CD4-positive, alpha-beta T cell (primary cell): ENCODE results near the gene ACP4. TPM values are rescaled to one million over a fixed set of nuclear protein-coding genes. Genes with fewer than 3 reads are reported as not detected.

Experiments used
- ATAC-seq: fragments of 200-7000 bp; cut with Tn5 transposase; one replicate; pipeline ENCODE4 v1.10.0; 2022; ENCODE audit warnings: mild to moderate bottlenecking; ENCODE audit not compliant: poor library complexity
- CTCF ChIA-PET: fragments of 350-600 bp; sonication (Branson Sonifier 250); formaldehyde crosslinking; loops from one replicate; lab custom pipeline; 2021; ENCODE audit warnings: antibody characterized with exemption, inconsistent platforms; lab: Charles Lee
- POLR2A ChIA-PET: fragments of 350-600 bp; sonication (Branson Sonifier 250); formaldehyde crosslinking; loops from one replicate; lab custom pipeline; 2021; ENCODE audit warnings: antibody characterized with exemption, inconsistent platforms; lab: Charles Lee
- DNase-seq, 14 experiments: peaks; one replicate each; pipeline ENCODE4 v3.0.0-alpha.2; 2013 to 2020; ENCODE audit warnings: mixed read lengths in 2 of 14
- H3K27ac ChIP-seq, 2 donors: one replicate each; pipeline versions ENCODE4 v1.5.1 to v1.7.0; 2013; ENCODE audit warnings: low read length in 2 of 2, low read depth in 1 of 2, mild to moderate bottlenecking in 1 of 2
- H3K27me3 ChIP-seq, 2 experiments: 1 replicate in 1 of 2; 2 replicates in 1 of 2; pipeline versions ENCODE4 v1.6.1 to v1.7.0; 2013; ENCODE audit warnings: low read length in 2 of 2, control low read depth in 1 of 2, mild to moderate bottlenecking in 1 of 2, moderate library complexity in 1 of 2; ENCODE audit not compliant: insufficient read depth in 2 of 2, control insufficient read depth in 1 of 2
- H3K36me3 ChIP-seq: one replicate; pipeline ENCODE4 v1.6.1; 2013; ENCODE audit warnings: low read length, control low read depth; ENCODE audit not compliant: insufficient read depth
- H3K4me1 ChIP-seq: one replicate; pipeline ENCODE4 v1.6.1; 2013; ENCODE audit warnings: low read length, control low read depth; ENCODE audit not compliant: insufficient read depth
- H3K4me3 ChIP-seq: one replicate; pipeline ENCODE4 v1.5.1; 2013; ENCODE audit warnings: mild to moderate bottlenecking, low read length, moderate library complexity
- H3K9me3 ChIP-seq, 2 experiments: 1 replicate in 1 of 2; 2 replicates in 1 of 2; pipeline versions ENCODE4 v1.6.1 to v1.7.0; 2013; ENCODE audit warnings: low read length in 2 of 2, mild to moderate bottlenecking in 2 of 2, control low read depth in 1 of 2, moderate library complexity in 1 of 2; ENCODE audit not compliant: control insufficient read depth in 1 of 2, insufficient read depth in 1 of 2
- H3K27ac Mint-ChIP-seq: one replicate; pipeline ENCODE4 v1.8.0; 2020; ENCODE audit warnings: mixed read lengths
- H3K27me3 Mint-ChIP-seq: one replicate; pipeline ENCODE4 v1.8.0; 2021; ENCODE audit warnings: mixed read lengths
- H3K36me3 Mint-ChIP-seq: one replicate; pipeline ENCODE4 v1.8.0; 2021; ENCODE audit warnings: low read depth, mixed read lengths
- H3K4me1 Mint-ChIP-seq: one replicate; pipeline ENCODE4 v1.8.0; 2021; ENCODE audit warnings: low read depth, mixed read lengths
- H3K4me3 Mint-ChIP-seq: one replicate; pipeline ENCODE4 v1.8.0; 2020; ENCODE audit warnings: mild to moderate bottlenecking, mixed read lengths
- H3K9me3 Mint-ChIP-seq: one replicate; pipeline ENCODE4 v1.8.0; 2020; ENCODE audit warnings: mixed read lengths
- intact Hi-C, 2 experiments: fragments of 100-400 bp; cut with DNase I in 1 of 2; cut with micrococcal nuclease in 1 of 2; formaldehyde crosslinking; loops; one replicate each; pipeline versions ENCODE4 v1.15.1 to v1.9.0; 2023 to 2025; cut with DNase I, micrococcal nuclease
- total RNA-seq, 174 experiments: library from RNA in 2 of 174; stranded (reverse) in 2 of 174; gene quantifications; one replicate each; pipeline ENCODE4 v1.2.3 and lab custom pipeline; 2021 to 2026
- TF ChIP-seq, protein P1 (sequence below): fragments of 200-600 bp; IDR thresholded peaks from one replicate; pipeline ENCODE4 v1.8.0; 2022; ENCODE audit warnings: antibody characterized with exemption, mild to moderate bottlenecking

ACP4 gene
- total RNA-seq, 2 experiments from 2014 or later = not detected

DNA sequence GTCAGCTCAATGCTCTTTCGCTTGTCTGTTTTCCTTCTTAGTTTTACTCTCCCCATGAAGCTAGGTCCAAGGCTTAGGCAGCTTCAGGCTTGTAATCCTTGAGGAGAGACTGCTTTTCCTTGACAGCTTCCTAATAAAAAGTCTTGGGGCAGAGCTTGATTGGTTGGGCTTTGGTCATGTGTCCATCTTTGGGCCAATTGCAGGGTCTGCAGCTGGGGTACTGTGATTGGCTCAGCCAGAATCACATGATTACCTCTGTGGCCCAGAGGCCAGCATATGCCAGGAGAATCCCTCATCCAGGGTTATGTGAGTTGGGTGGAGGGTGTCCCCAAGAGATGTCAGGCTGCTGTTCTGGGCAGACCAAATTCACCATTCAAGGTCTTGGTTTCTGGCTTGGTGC lies 25.2 kb downstream of the ACP4 start:
- TF ChIP-seq, protein P1, sequence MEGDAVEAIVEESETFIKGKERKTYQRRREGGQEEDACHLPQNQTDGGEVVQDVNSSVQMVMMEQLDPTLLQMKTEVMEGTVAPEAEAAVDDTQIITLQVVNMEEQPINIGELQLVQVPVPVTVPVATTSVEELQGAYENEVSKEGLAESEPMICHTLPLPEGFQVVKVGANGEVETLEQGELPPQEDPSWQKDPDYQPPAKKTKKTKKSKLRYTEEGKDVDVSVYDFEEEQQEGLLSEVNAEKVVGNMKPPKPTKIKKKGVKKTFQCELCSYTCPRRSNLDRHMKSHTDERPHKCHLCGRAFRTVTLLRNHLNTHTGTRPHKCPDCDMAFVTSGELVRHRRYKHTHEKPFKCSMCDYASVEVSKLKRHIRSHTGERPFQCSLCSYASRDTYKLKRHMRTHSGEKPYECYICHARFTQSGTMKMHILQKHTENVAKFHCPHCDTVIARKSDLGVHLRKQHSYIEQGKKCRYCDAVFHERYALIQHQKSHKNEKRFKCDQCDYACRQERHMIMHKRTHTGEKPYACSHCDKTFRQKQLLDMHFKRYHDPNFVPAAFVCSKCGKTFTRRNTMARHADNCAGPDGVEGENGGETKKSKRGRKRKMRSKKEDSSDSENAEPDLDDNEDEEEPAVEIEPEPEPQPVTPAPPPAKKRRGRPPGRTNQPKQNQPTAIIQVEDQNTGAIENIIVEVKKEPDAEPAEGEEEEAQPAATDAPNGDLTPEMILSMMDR = no peak
- ChIA-PET POLR2A (no interaction called here), CTCF (no interaction called here)
- H3K4me3 ChIP-seq = no peak overlapping the region
- no peak for ATAC-seq
- no peaks in the 10 kb centered on the region for H3K9me3 Mint-ChIP-seq
- no peaks in the 10 kb centered on the region for H3K36me3 ChIP-seq
- no peak overlapping the region for H3K27ac Mint-ChIP-seq
- H3K27me3 Mint-ChIP-seq = peaks cover 67% of the 10 kb centered on the region
- peaks cover 15% of the 10 kb centered on the region for H3K4me1 Mint-ChIP-seq
- no peaks in the 10 kb centered on the region for H3K36me3 Mint-ChIP-seq
- no peak overlapping the region for H3K4me3 Mint-ChIP-seq
- intact Hi-C loops = no loop called here
- peaks cover 36 to 37% of the 10 kb centered on the region in 2 experiments for H3K27me3 ChIP-seq
- H3K27ac ChIP-seq = no peak overlapping the region
- no peak for DNase-seq
- H3K9me3 ChIP-seq = peaks cover 0 to 23% of the 10 kb centered on the region in 2 experiments
- H3K4me1 ChIP-seq = peaks cover 16% of the 10 kb centered on the region

DNA sequence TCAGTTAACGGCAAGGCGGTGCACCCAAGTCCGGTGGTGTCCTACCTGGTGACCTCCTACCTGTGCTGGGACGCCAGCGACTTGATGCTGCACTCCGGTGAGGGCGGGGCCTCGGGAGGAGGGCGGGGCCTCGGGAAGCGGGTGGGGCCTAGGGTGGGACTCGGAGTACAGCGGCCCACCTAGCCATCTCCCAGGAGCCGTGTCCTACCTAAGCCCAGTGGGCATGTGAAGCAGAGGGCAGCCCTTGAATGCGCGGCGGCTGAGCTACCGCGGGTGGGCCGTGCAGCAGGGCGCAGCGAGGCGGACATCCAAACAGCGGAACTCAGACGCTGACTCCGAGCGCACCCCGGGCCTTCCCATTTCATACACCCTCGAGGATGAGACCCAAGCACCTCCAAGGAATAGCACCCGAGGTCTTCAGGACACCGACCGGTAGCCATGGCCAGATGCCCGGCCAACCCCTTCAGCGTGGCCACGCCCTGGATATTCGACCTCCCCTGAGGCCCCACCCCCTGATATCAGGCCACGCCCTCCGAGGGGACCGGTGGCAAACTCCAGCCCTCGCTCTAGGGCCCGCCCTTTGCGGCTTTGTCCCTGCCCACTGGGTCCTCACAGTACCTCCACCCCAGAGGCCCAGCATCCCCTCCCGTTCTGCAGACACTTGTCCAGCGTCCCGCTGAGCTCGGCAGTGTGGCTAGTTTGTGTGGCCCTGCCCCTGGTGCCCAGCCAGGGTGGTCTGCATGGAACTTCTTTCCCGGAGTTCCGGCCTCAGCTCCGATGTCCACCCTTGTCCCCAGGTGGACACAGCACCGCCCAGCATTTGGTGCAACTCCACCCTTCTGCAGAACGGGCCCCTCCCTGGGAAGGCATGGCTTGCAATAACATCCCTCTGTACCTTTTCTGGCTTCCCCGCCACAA lies 28.0 kb downstream of the ACP4 start:
- ChIA-PET CTCF (no interaction called here), POLR2A (no interaction called here)
- DNase-seq = peak in 8 of 14 experiments; percentile 9 to 51 (median 30)
- Mint-ChIP-seq H3K4me1 (peaks cover 18% of the 10 kb centered on the region), H3K27ac (no peak overlapping the region), H3K36me3 (no peaks in the 10 kb centered on the region), H3K27me3 (peaks cover 87% of the 10 kb centered on the region), H3K4me3 (peak overlapping the region; percentile 74), H3K9me3 (no peaks in the 10 kb centered on the region)
- ATAC-seq = peak; percentile 43
- peaks cover 0 to 26% of the 10 kb centered on the region in 2 experiments for H3K9me3 ChIP-seq
- intact Hi-C loops = no loop called here
- H3K27ac ChIP-seq = no peak overlapping the region
- no peaks in the 10 kb centered on the region for H3K36me3 ChIP-seq
- peaks cover 24% of the 10 kb centered on the region for H3K4me1 ChIP-seq
- peaks cover 47 to 53% of the 10 kb centered on the region in 2 experiments for H3K27me3 ChIP-seq
- TF ChIP-seq, protein P1 = no peak
- peak overlapping the region; percentile 54 for H3K4me3 ChIP-seq

GRCh38 chr19:50818859-50819472 lies 28.8 kb downstream of the ACP4 start:
- Mint-ChIP-seq H3K36me3 (no peaks in the 10 kb centered on the region), H3K9me3 (no peaks in the 10 kb centered on the region), H3K27me3 (peaks cover 89% of the 10 kb centered on the region), H3K27ac (no peak overlapping the region), H3K4me1 (peaks cover 18% of the 10 kb centered on the region), H3K4me3 (peak overlapping the region; percentile 74)
- ATAC-seq (no peak), DNase-seq (no peak)
- H3K4me3 ChIP-seq = no peak overlapping the region
- peaks cover 24% of the 10 kb centered on the region for H3K4me1 ChIP-seq
- TF ChIP-seq, protein P1 = no peak
- H3K27ac ChIP-seq = no peak overlapping the region
- H3K27me3 ChIP-seq = peaks cover 47 to 55% of the 10 kb centered on the region in 2 experiments
- no peaks in the 10 kb centered on the region for H3K36me3 ChIP-seq
- CTCF ChIA-PET = no interaction called here
- peaks cover 0 to 26% of the 10 kb centered on the region in 2 experiments for H3K9me3 ChIP-seq
- POLR2A ChIA-PET = no interaction called here
- intact Hi-C loops = no loop called here
